ENCODE data around the gene GOLGA6B. TPM values are rescaled to one million over a fixed set of nuclear protein-coding genes. Genes with fewer than 3 reads are reported as not detected.
A peak's percentile ranks its signal among the peaks of the same experiment; 100 is the strongest.
"Not testable (repeated sequence)": the region's sequence is repeated elsewhere in the genome, so short reads cannot be mapped to it uniquely, and the experiment has no call there.

The GOLGA6B gene
- total RNA-seq, 1 donor from 2014 or later, result not detected

DNA sequence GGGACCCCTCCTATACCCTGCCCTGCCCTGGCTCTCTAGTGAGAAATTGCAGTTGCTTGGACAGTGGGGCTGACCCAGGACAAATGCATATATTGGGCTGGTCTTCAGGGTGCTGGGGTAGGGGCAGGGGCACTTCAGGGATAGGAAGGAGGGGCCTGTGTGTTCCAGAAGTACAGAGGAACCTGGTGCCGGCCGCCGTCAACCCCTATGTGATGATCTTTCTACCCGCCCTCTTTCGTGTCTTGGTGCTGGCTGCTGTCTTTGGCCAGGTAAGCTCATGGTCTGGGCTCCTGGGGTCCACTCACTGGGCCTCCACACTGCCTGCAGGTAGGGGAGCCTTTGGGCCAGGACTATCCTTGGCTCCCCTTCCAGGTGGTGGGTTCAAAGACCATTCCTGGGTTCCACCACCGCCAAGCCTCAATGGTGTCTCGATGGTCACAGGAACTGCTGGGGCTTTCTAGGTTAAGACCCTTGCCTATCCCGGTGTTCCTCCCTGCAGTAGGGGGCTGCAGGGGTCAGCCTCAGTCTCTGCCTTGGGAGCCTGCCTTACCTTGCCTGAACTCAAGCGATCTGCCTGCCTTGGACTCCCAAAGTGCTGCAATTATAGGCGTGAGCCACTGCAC, 5.8 kb upstream of the GOLGA6B start:
- intact Hi-C loops (cut with DNase I), result not testable (repeated sequence)
- peak; percentile 32 for DNase-seq (ENCODE audit: missing footprints)

DNA sequence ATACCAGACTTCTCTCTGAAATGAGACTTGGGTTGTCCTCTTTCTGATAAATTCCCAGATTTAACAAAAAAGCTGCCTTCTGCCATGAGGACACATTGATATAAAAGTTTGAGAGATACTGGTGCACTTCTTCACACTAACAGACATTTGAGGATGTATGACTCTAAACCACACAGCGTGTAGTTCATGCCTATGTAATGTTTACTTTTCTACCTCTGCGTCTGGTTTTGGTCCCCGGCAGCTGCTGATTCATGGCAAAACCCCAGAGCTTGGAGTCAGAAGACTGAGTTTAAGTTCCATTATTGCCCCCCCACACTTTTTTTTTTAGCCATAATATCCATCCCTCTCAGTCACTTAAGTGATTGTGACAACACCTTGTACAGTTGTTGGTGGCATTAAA, 1.5 kb downstream of the GOLGA6B start:
- DNase-seq (ENCODE audit: missing footprints); intact Hi-C loops (cut with DNase I); ATAC-seq: not testable (repeated sequence)

More for the DNA sequence above, 5.8 kb upstream of the GOLGA6B start:
- ATAC-seq, result not testable (repeated sequence)

DNA sequence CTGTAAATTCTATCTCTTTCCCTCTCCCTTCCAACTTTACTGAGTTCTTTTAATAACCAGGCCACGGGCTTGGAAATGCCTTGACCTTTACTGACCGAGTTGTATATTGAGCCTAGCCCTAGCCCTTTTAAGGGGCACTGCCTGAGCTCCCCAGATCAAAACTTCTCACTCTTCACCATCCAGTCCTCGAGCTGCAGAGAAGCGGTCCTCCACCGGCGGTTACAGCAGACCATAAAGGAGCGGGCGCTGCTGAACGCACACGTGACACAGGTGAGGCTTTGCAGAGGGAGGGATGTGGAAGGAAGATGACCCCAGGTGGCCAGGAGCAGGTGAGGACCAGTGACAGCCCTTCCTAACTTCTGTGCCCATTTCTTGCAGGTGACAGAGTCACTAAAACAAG, 6.6 kb downstream of the GOLGA6B start:
- intact Hi-C loops (cut with DNase I); ATAC-seq; DNase-seq (ENCODE audit: missing footprints): not testable (repeated sequence)

DNA sequence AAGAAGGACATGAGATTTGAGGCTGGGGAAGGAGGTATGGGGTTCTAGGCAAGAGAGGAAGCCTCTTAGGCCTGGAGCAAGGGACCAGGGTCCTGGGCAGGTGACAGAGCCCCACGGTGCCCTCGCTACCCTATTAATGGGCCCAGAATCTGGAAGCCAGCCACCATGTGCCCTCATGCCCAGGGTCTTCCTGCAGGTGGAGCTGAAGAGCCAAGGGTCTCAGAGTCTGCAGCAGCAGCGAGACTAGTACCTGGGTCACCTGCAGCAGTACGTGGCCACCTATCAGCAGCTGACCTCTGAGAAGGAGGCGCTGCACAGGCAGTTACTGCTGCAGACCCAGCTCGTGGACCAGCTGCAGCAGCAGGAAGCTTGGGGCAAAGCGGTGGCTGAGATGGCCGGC, 9.4 kb downstream of the GOLGA6B start:
- DNase-seq (ENCODE audit: missing footprints), result not testable (repeated sequence)

DNA sequence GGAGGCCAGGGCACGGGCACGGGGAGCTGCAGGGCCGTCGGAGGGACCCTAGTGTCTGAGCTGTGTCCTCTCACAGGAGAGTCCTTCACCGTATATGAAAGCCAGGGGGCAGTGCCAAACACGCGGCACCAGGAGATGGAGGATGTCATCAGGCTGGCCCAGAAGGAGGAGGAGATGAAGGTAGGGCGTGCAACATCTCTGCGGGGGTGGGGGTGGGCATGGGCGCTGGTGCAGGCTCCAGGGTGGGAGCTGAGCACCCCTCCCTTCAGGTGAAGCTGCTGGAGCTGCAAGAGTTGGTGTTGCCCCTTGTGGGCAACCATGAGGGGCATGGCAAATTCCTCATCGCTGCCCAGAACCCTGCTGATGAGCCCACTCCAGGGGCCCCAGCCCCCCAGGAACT, 11.2 kb downstream of the GOLGA6B start:
- DNase-seq (ENCODE audit: missing footprints); intact Hi-C loops (cut with DNase I); ATAC-seq: not testable (repeated sequence)

More for the DNA sequence above, 9.4 kb downstream of the GOLGA6B start:
- ATAC-seq; intact Hi-C loops (cut with DNase I): not testable (repeated sequence)

DNA sequence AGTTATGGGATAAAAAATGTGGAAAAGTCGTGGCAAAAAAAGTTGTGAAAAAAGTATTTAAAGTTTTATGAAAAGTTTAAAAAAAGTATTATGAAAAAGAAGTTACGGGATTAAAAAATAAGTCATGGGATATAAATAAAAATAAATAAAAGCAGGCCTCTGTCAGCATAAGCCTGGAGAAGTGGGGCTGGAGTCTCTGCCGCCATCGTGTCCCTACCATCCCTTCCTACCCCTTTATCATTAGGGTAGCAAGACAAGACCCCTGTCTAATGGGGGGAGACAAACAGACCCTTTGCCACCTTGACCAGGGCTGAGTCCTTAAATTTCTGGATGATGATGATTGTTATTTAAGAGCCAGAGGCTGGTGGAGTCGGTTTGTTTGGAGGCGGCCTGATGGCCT, 15.3 kb downstream of the GOLGA6B start:
- intact Hi-C loops (cut with DNase I), result loop anchor here (10.0 kb wide), 1 partner anchor 65 kb away; no protein-coding TSS in a partner anchor
- DNase-seq (ENCODE audit: missing footprints); ATAC-seq: not testable (repeated sequence)

DNA sequence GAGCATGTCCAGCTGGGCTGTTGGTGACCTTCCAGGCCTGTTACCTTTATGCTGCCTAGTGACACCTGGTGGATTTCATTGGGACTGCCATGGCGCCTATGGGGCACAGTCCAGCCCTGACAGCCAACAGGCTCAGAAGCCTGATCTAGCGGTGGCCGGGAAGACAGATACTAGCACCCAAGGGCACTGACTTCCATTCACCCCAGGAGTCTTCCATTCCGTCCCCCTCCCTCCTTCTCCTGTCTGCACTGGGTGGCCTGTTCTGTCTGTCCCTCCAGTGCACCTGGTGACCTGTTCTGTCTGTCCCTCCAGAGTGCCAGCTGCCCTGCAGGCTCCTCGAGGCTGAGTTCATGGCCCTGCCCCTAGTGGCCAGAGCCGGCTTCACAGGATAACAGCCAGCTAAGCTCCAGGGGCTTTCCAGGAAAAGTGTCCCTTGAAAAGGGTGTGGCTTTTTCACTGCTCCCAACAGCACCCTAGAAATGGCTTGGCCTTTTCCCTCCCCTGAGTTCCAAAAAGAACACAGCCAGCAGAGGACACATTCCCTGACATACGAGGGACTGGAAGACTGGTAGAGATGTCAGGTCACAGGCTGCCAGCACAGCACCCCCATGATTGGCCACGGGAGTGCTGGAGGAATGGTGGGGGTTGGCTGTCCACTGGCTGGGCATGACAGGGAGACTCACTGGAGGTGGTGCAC, 16.3 kb downstream of the GOLGA6B start:
- DNase-seq (ENCODE audit: missing footprints) (peak; percentile 91), ATAC-seq (peak; percentile 97)
- intact Hi-C loops (cut with DNase I), result loop anchor here (10.0 kb wide), 1 partner anchor 66 kb away; no protein-coding TSS in a partner anchor

DNA sequence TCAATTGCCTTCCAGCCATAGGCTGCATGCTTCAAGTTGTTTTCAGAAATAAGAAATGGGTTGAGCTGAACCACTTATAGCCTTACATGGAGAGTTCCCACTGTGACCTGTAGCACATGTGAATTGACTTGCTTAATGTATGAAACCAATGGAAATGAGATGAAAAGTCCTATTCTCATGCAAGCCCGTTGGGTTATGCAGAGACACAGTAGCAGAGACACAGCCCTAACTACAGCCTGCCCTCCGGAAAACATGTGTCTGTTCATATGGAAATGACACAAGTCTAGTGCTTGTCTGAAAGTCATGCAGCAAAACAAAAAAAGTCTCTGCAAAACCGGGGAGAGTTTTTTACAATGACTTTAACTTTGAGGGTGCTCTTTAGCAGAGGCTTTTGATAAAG, 17.0 kb downstream of the GOLGA6B start:
- ATAC-seq (no peak), DNase-seq (ENCODE audit: missing footprints) (no peak)
- intact Hi-C loops (cut with DNase I), result loop anchor here (10.0 kb wide), 1 partner anchor 67 kb away; no protein-coding TSS in a partner anchor

DNA sequence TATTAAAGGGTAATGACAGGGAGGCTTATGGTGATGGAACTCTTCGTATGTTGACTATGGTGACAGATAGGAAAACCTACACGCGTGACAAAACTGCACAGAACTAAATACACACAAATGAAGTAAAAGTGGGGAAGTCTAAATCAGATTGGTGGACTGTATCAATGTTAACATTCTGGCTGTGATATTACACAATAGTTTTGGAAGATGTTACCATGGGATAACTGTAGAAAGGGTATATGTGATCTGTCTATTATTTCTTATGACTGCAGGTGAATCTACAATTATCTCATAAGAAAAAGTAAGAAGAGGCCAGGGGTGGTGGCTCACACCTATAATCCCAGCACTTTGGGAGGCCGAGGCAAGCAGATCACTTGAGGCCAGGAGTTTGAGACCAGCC, 22.3 kb downstream of the GOLGA6B start:
- DNase-seq (ENCODE audit: missing footprints) (no peak), ATAC-seq (no peak)
- intact Hi-C loops (cut with DNase I), result loop anchor here (10.0 kb wide), 1 partner anchor 72 kb away; no protein-coding TSS in a partner anchor

DNA sequence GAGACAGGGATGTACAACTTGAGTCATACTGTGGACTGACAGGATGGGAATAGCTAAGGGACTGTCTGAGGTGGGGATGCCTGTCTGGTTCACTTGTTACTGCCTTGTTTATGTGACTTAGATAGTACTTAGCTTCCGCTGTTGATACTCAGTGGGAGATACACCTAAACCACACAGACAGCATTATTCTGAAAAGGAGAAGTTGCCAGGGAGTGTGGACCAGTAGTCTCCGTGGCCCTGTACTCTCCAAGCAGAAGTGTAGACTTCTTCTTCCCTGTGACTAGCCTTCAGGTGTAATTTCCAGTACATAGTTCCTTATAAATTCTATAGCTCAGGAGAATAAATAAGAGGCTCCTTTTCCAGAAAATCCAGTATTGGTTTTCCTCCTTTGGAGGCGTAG, 26.4 kb downstream of the GOLGA6B start:
- DNase-seq (ENCODE audit: missing footprints) (no peak), ATAC-seq (no peak)
- intact Hi-C loops (cut with DNase I), result no loop called here

DNA sequence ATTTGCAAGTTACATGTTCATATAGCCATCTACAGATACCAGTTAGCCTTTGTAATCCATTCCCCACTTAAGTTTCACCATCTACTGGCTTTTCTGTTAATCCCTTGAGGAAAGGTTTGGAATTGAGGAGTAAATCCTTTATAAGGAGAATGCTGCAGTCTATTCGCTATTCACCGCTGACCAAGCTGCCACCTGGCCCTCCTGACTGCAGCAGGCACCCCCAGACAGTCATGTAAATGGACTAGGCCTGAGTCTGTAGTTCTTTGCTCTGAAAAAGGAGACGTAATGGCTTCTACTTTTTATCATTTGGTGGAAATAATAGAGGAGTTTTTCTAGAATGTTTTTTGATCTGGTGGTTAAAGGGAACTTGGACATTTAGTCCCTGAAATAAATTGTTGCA, 28.3 kb downstream of the GOLGA6B start:
- DNase-seq (ENCODE audit: missing footprints) (no peak), ATAC-seq (no peak)
- intact Hi-C loops (cut with DNase I), result no loop called here

DNA sequence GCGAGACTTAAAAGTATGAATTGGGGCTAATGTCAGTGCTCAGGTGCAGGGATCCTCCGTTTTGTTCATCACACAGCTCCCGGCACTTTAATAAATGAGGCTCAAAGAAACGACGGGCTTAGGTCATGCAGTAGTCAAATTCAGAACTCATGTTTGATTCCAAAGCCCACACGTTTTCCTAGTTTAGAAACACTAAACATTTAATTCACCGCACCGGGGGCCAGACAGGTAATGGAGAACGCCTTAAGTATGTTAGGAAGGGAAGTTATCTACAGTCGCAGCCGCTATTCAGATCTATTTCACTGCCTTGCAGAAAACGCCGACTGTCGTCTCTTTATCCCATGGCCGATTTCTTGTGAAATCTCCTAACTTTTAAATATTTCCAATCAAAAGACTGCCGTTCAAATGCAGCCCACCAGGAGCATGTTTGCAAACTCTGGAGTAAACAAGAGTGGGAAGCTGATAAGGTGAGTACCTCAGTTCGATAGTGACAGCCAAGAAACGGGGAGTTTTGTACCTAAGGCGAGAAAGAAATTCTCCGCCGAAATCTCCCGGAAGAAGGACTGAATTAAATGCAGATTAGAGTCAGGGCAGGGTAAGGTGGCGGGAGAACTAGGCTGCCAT, 30.9 kb downstream of the GOLGA6B start:
- intact Hi-C loops (cut with DNase I), result no loop called here
- peak; percentile 4 for ATAC-seq
- DNase-seq (ENCODE audit: missing footprints), result no peak

DNA sequence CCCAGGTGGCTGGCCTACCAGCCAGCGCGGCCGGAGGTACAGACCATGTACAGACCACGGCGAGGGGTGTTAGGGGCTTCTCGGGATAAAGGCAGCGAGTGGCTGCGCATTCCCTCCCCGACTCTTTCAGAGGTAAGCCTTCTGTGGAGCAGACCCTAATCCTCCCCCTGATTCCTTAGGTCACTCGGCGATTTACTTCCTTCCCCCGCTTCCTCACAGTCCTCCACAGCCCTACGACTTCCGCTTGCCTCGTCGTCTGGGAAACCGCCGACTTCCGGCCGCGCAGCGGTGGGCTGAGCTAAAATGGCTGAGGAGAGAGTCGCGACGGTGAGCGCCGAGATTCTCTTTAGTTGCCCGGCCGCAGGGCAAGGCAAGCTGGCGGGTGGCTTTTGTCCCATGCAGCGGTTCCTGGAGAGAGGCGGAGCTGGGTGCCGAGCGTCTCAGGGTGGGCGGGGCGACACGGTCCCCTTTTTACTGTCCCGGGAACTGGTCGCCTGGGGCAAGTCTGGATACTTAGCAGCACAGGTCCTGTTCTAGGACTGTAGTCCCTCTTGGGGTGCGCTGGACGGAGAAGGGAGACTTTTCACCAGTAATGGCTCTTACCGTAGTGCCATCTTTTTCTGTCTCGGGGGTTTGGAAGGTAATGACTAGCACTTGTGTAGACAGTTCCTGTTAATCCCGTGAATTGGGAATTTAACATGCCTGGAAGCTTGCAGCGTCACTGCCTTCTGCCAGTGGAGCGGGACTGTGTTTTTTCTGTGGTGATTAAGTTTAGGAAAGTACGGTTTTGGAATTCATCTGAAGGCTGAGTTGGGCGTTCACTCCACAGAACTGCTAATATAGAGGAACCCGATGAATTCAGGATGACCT, 31.7 kb downstream of the GOLGA6B start, which contains the start of the genes BBS4 and HIGD2B:
Gene BBS4 (plus strand): TSS at position 283 of the 870 bp plus-strand sequence. CDS start 21 bp downstream, at position 304.
Gene HIGD2B (minus strand): TSS at position 258 of the 870 bp plus-strand sequence. CDS start 9,808 bp downstream, outside the sequence.
- DNase-seq (ENCODE audit: missing footprints) (peak; percentile 94), ATAC-seq (peak; percentile 98)
- intact Hi-C loops (cut with DNase I), result no loop called here

DNA sequence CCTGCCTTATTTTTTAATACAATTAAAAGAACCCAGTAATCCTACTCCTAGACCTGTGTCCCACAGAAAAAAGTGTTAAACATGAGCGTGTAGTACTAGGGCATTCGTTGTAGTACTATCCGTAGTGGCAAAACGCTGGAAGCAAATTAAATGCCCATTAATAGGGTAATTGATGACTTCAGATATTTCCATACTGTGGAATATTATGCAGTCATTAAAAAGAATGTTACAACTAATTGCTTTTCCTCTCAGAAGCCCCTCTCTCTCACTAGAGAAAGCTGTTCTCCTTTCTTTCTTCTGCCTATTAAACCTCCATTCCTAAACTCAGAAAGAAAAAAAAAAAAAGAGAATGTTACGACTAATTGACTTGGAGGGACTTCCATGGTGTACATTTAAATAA, 34.2 kb downstream of the GOLGA6B start:
- DNase-seq (ENCODE audit: missing footprints) (no peak), ATAC-seq (no peak)
- intact Hi-C loops (cut with DNase I), result no loop called here

DNA sequence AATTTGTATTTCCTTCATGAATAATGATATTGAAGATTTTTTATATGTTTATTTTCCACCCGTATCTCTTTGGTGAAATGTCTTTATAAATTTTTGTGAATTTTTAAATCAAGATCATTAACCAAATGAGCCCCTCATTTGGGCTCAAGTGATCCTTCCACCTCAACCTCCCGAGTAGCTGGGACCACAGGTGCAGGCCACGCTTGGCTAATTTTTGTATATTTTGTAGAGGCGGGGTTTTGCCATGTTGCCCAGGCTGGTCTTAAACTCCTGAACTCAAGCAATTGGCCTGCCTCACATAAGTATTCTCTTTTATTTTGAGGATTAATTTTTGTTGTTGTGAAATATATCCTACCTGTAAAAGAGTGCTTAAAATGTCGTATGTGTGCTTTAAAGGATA, 36.4 kb downstream of the GOLGA6B start:
- DNase-seq (ENCODE audit: missing footprints) (no peak), ATAC-seq (no peak)
- intact Hi-C loops (cut with DNase I), result no loop called here

DNA sequence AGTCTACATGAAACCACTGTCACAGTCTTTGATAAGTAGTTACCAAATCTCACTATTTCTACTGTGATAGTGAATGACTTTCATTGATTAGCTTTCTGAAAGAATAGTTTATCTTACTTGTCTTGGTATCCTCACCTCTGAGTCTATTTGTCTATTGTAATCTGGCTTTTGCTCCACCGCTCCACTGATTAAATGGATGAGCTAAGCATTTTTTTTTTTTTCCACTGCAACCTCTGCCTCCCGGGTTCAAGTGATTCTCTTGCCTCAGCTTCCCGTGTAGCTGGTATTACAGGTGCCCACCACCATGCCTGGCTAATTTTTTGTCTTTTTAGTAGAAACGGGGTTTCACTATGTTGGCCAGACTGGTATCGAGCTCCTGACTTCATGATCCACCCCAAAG, 44.4 kb downstream of the GOLGA6B start:
- intact Hi-C loops (cut with DNase I), result no loop called here
- DNase-seq (ENCODE audit: missing footprints) (no peak), ATAC-seq (no peak)

DNA sequence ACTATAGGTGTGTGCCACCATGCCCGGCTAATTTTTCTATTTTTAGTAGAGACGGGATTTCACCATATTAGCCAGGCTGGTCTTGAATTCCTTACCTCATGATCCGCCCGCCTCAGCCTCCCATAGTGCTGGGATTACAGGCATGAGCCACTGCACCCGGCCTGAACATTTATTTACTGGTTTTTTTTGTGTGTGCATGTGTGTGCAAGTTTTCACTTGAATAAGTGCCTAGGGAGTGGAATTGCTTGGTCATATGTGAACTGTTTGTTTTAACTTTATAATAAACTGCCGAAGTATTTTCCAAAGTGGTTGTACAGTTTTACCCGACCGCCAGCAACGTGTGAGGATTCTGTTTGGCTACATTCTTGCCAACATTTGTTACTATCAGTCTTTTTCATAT, 45.6 kb downstream of the GOLGA6B start:
- no peak for DNase-seq (ENCODE audit: missing footprints)
- intact Hi-C loops (cut with DNase I), result no loop called here
- ATAC-seq, result no peak

DNA sequence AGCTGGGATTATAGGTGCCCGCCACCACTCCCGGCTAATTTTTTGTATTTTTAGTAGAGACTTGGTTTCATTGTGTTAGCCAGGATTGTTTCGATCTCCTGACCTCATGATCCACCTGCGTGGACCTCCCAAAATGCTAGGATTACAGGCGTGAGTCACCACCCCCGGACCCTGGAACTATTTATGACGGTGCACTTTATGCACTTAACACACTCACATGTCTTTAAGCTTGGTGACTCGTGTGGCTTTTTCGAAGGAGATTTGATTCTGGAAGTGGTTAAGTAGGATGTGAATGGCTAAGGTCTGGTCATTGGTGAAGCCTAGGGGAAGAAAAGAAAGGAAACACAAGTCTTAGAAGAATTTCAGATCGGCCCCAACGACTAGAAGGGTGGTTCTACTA, 51.8 kb downstream of the GOLGA6B start:
- intact Hi-C loops (cut with DNase I), result no loop called here
- no peak for ATAC-seq
- DNase-seq (ENCODE audit: missing footprints), result no peak

Measured in Right ventricle myocardium inferior (tissue), 1 donor.